Measurements from ENCODE around the gene RRP1B. TPM values are rescaled to one million over a fixed set of nuclear protein-coding genes. Genes with fewer than 3 reads are reported as not detected.

Gene RRP1B
- total and polyA plus RNA-seq, 2 of the 13 experiments (the other 11 are each of a cell fraction or from before 2014, with no cell fraction given): 16.3 to 46.2 TPM

- Histone ChIP-seq H3K27ac (ENCODE audit: extremely low read length, insufficient read depth, low read length) (peak overlapping the region; percentile 89), H3K9ac (ENCODE audit: insufficient read depth, low read depth, low read length) (peak overlapping the region; percentile 62), H3K9me3 (ENCODE audit: low read length) (no peaks in the 10 kb centered on the region), H3K4me1 (ENCODE audit: insufficient read depth, low read length) (peaks cover 89% of the 10 kb centered on the region), H4K20me1 (ENCODE audit: insufficient read depth, low read length) (no peaks in the 10 kb centered on the region), H3K4me3 (replicated peaks in 1 of 3; ENCODE audit: insufficient read depth in 1 of 3, low read depth in 2 of 3, low read length in 3 of 3) (peak overlapping the region in 2 of 3 experiments; percentile 17 to 64; a peak in 4 of 6 replicates), H3K4me2 (ENCODE audit: low read depth, low read length) (peak overlapping the region; percentile 87), H3K36me3 (replicated peaks in 1 of 2; ENCODE audit: control insufficient read depth in 1 of 2, insufficient read depth in 2 of 2, low read length in 2 of 2) (peaks cover 17 to 25% of the 10 kb centered on the region in 2 experiments; a peak in 3 of 5 replicates), H3K27me3 (ENCODE audit: control insufficient read depth in 1 of 2, insufficient read depth in 2 of 2, low read length in 2 of 2) (no peaks in the 10 kb centered on the region; a peak in 1 of 5 replicates), H3K79me2 (ENCODE audit: insufficient read depth, low read length) (peaks cover 81% of the 10 kb centered on the region), H2AFZ (ENCODE audit: low read length) (no peak overlapping the region)
- in situ Hi-C loops (cut with HindIII; ENCODE audit: extremely low pct_ligation_motif_present, low pct_unique_long_range_greater_than_20kb) (no loop called here), intact Hi-C loops (cut with micrococcal nuclease; ENCODE audit: unreplicated experiment) (no loop called here)
- ChIA-PET CTCF (ENCODE audit: low intra/inter-chr PET ratio, low total read pairs) (no interaction called here), POLR2A (interaction anchor here (0.8 to 5.5 kb wide), 6 partner anchors 11 to 58 kb away, joined by 3 to 21 read pairs (median 4); partner anchors contain the start of genes PDXK and RRP1)
- BruUV-seq (replicated peaks): TSS peak; percentile 54
- peak; percentile 0; the same call in 2 of the 3 replicates for ATAC-seq
- DNase-seq (ENCODE audit: low spot score): no peak
- WGBS (ENCODE audit: low lambda C conversion rate): 64% methylated on average over 19 of the region's 23 CpGs
- no peak for FAIRE-seq
- TF ChIP-seq ZNF367 (CRISPR knock-in tag; IDR thresholded peaks at IDR 0.05; ENCODE audit: borderline replicate concordance) (0 out of 2 replicates have a peak, but pooled peaks have one; percentile 31), ZFP91 (CRISPR knock-in tag; IDR thresholded peaks at IDR 0.05; ENCODE audit: borderline replicate concordance) (peak; percentile 42; the same call in 1 of the 2 replicates), ASH2L (IDR thresholded peaks at IDR 0.05; ENCODE audit: insufficient read length, low read depth, low read length) (no peak), ZNF232 (CRISPR knock-in tag; IDR thresholded peaks at IDR 0.05; ENCODE audit: borderline replicate concordance) (0 out of 2 replicates have a peak, but pooled peaks have one; percentile 17), NFAT5 (CRISPR knock-in tag; IDR thresholded peaks at IDR 0.05) (0 out of 2 replicates have a peak, but pooled peaks have one; percentile 64), ZNF263 (CRISPR knock-in tag; IDR thresholded peaks at IDR 0.05) (0 out of 2 replicates have a peak, but pooled peaks have one; percentile 16), HNF1A (IDR thresholded peaks at IDR 0.05; ENCODE audit: low read depth) (no peak), HNF1A (CRISPR knock-in tag; IDR thresholded peaks at IDR 0.05; ENCODE audit: borderline replicate concordance) (no peak), ZNF414 (CRISPR knock-in tag; IDR thresholded peaks at IDR 0.05) (0 out of 2 replicates have a peak, but pooled peaks have one; percentile 33)
These were observed 72.7 kb downstream of the RRP1B start for GRCh38 chr21:43731891-43732711.
